Measurements from ENCODE around the gene CCL1.

CCL1 gene

DNA sequence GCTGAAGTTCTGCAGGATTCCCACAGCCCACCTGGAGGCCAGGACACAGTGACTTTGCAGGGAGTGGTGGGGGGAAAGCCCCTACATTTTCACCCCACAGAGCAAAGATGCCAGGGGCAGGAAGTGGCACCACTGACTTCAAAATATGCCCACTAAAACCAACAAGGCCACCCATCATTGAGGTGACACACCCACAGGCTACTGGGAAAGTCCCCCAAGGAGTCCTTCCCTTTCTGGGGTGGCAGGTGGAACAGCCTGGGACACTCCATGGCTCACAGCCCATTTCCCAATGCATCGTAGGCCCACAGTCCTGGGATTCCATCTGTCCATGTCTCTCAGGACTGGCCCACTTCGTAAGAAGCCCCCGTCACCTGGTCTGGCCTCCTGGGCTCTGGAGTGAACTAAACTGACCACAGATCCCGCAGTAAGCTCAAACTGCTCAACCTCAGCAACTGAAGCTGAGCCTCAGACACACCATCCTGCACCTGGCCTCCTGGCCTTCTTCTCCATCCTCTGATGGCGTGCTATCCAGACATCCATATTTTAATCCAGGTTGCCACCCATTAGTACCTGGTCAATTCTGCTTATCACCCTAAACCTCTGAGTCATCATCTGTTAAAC, 7.5 kb upstream of the CCL1 start:
- Histone ChIP-seq H3K79me2 (ENCODE audit: insufficient read depth, low read length) (no peaks in the 10 kb centered on the region), H4K20me1 (ENCODE audit: insufficient read depth, low read length) (no peaks in the 10 kb centered on the region), H3K9me3 (ENCODE audit: insufficient read depth, low read length, severe bottlenecking) (no peaks in the 10 kb centered on the region), H3K4me3 (ENCODE audit: low read depth in 1 of 2, low read length in 2 of 2) (no peak overlapping the region), H3K27me3 (ENCODE audit: insufficient read depth, low read length, poor library complexity) (no peaks in the 10 kb centered on the region), H3K4me1 (ENCODE audit: insufficient read depth, low read length) (peaks cover 73% of the 10 kb centered on the region), H3K27ac (ENCODE audit: low read length) (peak overlapping the region; percentile 99), H3K9ac (ENCODE audit: low read depth, low read length) (peak overlapping the region; percentile 60), H3K36me3 (ENCODE audit: insufficient read depth, low read length) (no peaks in the 10 kb centered on the region), H3K4me2 (ENCODE audit: insufficient read depth, low read length) (no peak overlapping the region), H2AFZ (ENCODE audit: low read depth, low read length) (no peak overlapping the region)
- DNase-seq (peak; percentile 62), ATAC-seq (ENCODE audit: insufficient read depth, low read depth) (peak; percentile 57)
- TF ChIP-seq, protein P1, sequence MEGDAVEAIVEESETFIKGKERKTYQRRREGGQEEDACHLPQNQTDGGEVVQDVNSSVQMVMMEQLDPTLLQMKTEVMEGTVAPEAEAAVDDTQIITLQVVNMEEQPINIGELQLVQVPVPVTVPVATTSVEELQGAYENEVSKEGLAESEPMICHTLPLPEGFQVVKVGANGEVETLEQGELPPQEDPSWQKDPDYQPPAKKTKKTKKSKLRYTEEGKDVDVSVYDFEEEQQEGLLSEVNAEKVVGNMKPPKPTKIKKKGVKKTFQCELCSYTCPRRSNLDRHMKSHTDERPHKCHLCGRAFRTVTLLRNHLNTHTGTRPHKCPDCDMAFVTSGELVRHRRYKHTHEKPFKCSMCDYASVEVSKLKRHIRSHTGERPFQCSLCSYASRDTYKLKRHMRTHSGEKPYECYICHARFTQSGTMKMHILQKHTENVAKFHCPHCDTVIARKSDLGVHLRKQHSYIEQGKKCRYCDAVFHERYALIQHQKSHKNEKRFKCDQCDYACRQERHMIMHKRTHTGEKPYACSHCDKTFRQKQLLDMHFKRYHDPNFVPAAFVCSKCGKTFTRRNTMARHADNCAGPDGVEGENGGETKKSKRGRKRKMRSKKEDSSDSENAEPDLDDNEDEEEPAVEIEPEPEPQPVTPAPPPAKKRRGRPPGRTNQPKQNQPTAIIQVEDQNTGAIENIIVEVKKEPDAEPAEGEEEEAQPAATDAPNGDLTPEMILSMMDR (IDR thresholded peaks at IDR 0.05; ENCODE audit: borderline replicate concordance, extremely low read depth, low read length, poor library complexity, severe bottlenecking), result no peak
- no peak for TF ChIP-seq EZH2 (IDR thresholded peaks at IDR 0.05; ENCODE audit: borderline replicate concordance, low read depth, low read length, severe bottlenecking)

DNA sequence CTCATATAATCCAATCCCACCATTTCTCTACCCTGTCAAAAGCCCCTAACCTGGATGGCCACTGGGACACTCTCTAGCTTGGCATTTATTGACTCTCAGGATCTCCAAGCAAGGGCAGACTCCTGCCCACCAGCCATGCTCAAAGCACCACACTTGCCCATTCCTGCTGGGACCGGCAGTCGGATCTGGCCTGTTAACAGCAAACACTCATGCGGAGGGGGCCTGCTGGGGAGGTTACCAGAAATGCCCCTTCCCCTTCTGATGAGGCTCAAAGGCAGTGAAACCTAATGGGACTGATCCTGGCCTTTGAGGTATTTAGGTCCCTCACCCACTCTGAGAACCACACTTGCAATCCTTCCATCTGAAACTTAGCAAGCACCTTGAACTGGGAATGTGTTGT, 6.5 kb upstream of the CCL1 start:
- H3K4me1 ChIP-seq (ENCODE audit: insufficient read depth, low read length), result peaks cover 82% of the 10 kb centered on the region
- TF ChIP-seq, protein P1 (IDR thresholded peaks at IDR 0.05; ENCODE audit: borderline replicate concordance, extremely low read depth, low read length, poor library complexity, severe bottlenecking), result no peak
- no peak for TF ChIP-seq EZH2 (IDR thresholded peaks at IDR 0.05; ENCODE audit: borderline replicate concordance, low read depth, low read length, severe bottlenecking)
- H3K9me3 ChIP-seq (ENCODE audit: insufficient read depth, low read length, severe bottlenecking), result no peaks in the 10 kb centered on the region
- H3K4me3 ChIP-seq (ENCODE audit: low read depth in 1 of 2, low read length in 2 of 2), result no peak overlapping the region
- DNase-seq, result peak; percentile 22
- peak overlapping the region; percentile 60 for H3K9ac ChIP-seq (ENCODE audit: low read depth, low read length)
- no peak overlapping the region for H3K4me2 ChIP-seq (ENCODE audit: insufficient read depth, low read length)
- peak overlapping the region; percentile 99 for H3K27ac ChIP-seq (ENCODE audit: low read length)
- no peaks in the 10 kb centered on the region for H3K27me3 ChIP-seq (ENCODE audit: insufficient read depth, low read length, poor library complexity)
- H3K79me2 ChIP-seq (ENCODE audit: insufficient read depth, low read length), result no peaks in the 10 kb centered on the region
- H4K20me1 ChIP-seq (ENCODE audit: insufficient read depth, low read length), result no peaks in the 10 kb centered on the region
- H3K36me3 ChIP-seq (ENCODE audit: insufficient read depth, low read length), result no peaks in the 10 kb centered on the region
- no peak overlapping the region for H2AFZ ChIP-seq (ENCODE audit: low read depth, low read length)
- ATAC-seq (ENCODE audit: insufficient read depth, low read depth), result no peak

GRCh38 chr17:34368946-34369500, 6.0 kb upstream of the CCL1 start:
- Histone ChIP-seq H3K4me2 (ENCODE audit: insufficient read depth, low read length) (no peak overlapping the region), H2AFZ (ENCODE audit: low read depth, low read length) (no peak overlapping the region), H4K20me1 (ENCODE audit: insufficient read depth, low read length) (no peaks in the 10 kb centered on the region), H3K4me1 (ENCODE audit: insufficient read depth, low read length) (peaks cover 88% of the 10 kb centered on the region), H3K36me3 (ENCODE audit: insufficient read depth, low read length) (no peaks in the 10 kb centered on the region), H3K27me3 (ENCODE audit: insufficient read depth, low read length, poor library complexity) (no peaks in the 10 kb centered on the region), H3K9me3 (ENCODE audit: insufficient read depth, low read length, severe bottlenecking) (no peaks in the 10 kb centered on the region), H3K4me3 (ENCODE audit: low read depth in 1 of 2, low read length in 2 of 2) (no peak overlapping the region), H3K9ac (ENCODE audit: low read depth, low read length) (peak overlapping the region; percentile 60), H3K27ac (ENCODE audit: low read length) (peak overlapping the region; percentile 99), H3K79me2 (ENCODE audit: insufficient read depth, low read length) (no peaks in the 10 kb centered on the region)
- TF ChIP-seq, protein P1 (IDR thresholded peaks at IDR 0.05; ENCODE audit: borderline replicate concordance, extremely low read depth, low read length, poor library complexity, severe bottlenecking), result no peak
- no peak for ATAC-seq (ENCODE audit: insufficient read depth, low read depth)
- peak; percentile 6 for DNase-seq

All from DND-41 (cell line).